Measurements from ENCODE around the gene CLCN1.

DNA sequence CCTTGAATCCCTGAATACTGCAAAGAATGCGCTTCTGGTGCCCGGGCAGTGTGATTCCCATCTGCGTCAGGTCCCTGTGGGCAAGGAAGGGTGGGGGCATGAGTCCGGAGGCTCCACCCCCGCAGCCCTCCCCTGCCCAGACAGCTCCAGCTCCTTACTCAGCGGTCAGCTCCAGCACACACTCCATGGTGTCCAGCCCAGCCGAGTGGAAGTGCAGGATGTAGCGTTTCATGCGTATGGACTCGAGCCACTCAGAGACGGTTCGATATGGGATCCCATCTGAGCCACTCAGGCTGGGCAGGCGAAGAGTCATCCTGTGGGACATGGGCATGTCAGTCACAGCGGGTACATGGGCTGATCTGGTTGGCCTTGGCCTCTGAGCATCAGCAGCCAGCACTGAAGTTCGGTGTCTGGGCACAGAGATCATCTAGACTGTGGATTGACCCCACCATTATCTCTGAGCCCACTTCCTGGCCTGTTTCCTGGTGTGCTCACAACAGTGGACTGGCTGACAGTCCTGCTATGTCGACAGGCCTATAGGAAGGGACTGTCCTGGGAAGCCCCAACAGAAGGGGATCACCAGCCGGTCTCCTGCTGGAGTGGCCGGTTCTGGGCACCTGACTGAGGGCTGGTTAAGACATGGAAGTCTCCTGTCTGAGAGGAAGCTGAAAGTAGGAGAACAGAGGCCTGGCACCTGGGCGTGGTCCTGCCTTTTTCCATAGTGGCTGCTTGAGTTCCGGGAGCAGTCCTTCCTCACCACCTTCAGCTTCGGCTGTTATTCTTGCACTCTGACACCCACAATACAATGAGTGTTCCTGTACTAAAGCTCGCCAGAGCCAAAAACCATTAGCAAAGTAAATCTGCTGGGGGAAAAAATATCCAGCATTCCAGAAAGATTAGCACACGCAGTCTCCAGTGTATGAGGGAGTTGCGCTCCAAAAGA is 75.8 kb downstream of the CLCN1 start:
- TF ChIP-seq, protein P1, sequence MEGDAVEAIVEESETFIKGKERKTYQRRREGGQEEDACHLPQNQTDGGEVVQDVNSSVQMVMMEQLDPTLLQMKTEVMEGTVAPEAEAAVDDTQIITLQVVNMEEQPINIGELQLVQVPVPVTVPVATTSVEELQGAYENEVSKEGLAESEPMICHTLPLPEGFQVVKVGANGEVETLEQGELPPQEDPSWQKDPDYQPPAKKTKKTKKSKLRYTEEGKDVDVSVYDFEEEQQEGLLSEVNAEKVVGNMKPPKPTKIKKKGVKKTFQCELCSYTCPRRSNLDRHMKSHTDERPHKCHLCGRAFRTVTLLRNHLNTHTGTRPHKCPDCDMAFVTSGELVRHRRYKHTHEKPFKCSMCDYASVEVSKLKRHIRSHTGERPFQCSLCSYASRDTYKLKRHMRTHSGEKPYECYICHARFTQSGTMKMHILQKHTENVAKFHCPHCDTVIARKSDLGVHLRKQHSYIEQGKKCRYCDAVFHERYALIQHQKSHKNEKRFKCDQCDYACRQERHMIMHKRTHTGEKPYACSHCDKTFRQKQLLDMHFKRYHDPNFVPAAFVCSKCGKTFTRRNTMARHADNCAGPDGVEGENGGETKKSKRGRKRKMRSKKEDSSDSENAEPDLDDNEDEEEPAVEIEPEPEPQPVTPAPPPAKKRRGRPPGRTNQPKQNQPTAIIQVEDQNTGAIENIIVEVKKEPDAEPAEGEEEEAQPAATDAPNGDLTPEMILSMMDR (conservative IDR thresholded peaks at IDR 0.05; ENCODE audit: low read length): no peak
- TF ChIP-seq EZH2phosphoT487 (IDR thresholded peaks at IDR 0.05; ENCODE audit: borderline replicate concordance, low read depth, low read length): no peak

All from OCI-LY7 (cell line).